ENCODE measurements around the gene KANK4.
"Not testable (repeated sequence)": the region's sequence is repeated elsewhere in the genome, so short reads cannot be mapped to it uniquely, and the experiment has no call there.

Gene KANK4

GRCh38 chr1:62228883-62229187 lies 90.4 kb downstream of the KANK4 start:
- no peak for TF ChIP-seq CTCF (IDR thresholded peaks at IDR 0.05; ENCODE audit: low read depth, low read length)
- in situ Hi-C loops (cut with HindIII; ENCODE audit: low sequenced_read_pairs) = no loop called here
- DNase-seq (ENCODE audit: low read depth, low spot score) = no peak
- no peak overlapping the region for H3K4me3 ChIP-seq (ENCODE audit: low read depth, low read length)

- DNase-seq (ENCODE audit: low read depth, low spot score) = no peak
- no peak for TF ChIP-seq CTCF (IDR thresholded peaks at IDR 0.05; ENCODE audit: low read depth, low read length)
- H3K4me3 ChIP-seq (ENCODE audit: low read depth, low read length) = no peak overlapping the region
- in situ Hi-C loops (cut with HindIII; ENCODE audit: low sequenced_read_pairs) = no loop called here
Measured at GRCh38 chr1:62228136-62228882, 90.9 kb downstream of the KANK4 start.

GRCh38 chr1:62227496-62227895 lies 91.7 kb downstream of the KANK4 start:
- no peak for DNase-seq (ENCODE audit: low read depth, low spot score)
- no peak for TF ChIP-seq CTCF (IDR thresholded peaks at IDR 0.05; ENCODE audit: low read depth, low read length)
- in situ Hi-C loops (cut with HindIII; ENCODE audit: low sequenced_read_pairs) = no loop called here

GRCh38 chr1:62224182-62224581 lies 95.1 kb downstream of the KANK4 start:
- no peak for DNase-seq (ENCODE audit: low read depth, low spot score)
- H3K4me3 ChIP-seq (ENCODE audit: low read depth, low read length) = no peak overlapping the region
- in situ Hi-C loops (cut with HindIII; ENCODE audit: low sequenced_read_pairs) = no loop called here
- TF ChIP-seq CTCF (IDR thresholded peaks at IDR 0.05; ENCODE audit: low read depth, low read length) = no peak

More at GRCh38 chr1:62227496-62227895, 91.7 kb downstream of the KANK4 start:
- no peak overlapping the region for H3K4me3 ChIP-seq (ENCODE audit: low read depth, low read length)

- H3K4me3 ChIP-seq (ENCODE audit: low read depth, low read length) = no peak overlapping the region
- TF ChIP-seq CTCF (IDR thresholded peaks at IDR 0.05; ENCODE audit: low read depth, low read length) = no peak
- in situ Hi-C loops (cut with HindIII; ENCODE audit: low sequenced_read_pairs) = no loop called here
Measured at GRCh38 chr1:62222321-62222720, 96.9 kb downstream of the KANK4 start.

GRCh38 chr1:62221171-62221570 lies 98.1 kb downstream of the KANK4 start:
- in situ Hi-C loops (cut with HindIII; ENCODE audit: low sequenced_read_pairs) = no loop called here
- H3K4me3 ChIP-seq (ENCODE audit: low read depth, low read length) = no peak overlapping the region
- no peak for TF ChIP-seq CTCF (IDR thresholded peaks at IDR 0.05; ENCODE audit: low read depth, low read length)
- no peak for DNase-seq (ENCODE audit: low read depth, low spot score)

More at GRCh38 chr1:62222321-62222720, 96.9 kb downstream of the KANK4 start:
- DNase-seq (ENCODE audit: low read depth, low spot score) = no peak

- in situ Hi-C loops (cut with HindIII; ENCODE audit: low sequenced_read_pairs); H3K4me3 ChIP-seq (ENCODE audit: low read depth, low read length); DNase-seq (ENCODE audit: low read depth, low spot score): not testable (repeated sequence)
Measured at GRCh38 chr1:62220456-62220855, 98.8 kb downstream of the KANK4 start.
